Islet precursor cell (in vitro differentiated cells): ENCODE results near the gene NRAP.
A peak's percentile ranks its signal among the peaks of the same experiment; 100 is the strongest.

ENCODE experiments used
- DNase-seq: peaks from one replicate; pipeline ENCODE4 v3.0.0-alpha.2; 2018

Gene NRAP, protein sequence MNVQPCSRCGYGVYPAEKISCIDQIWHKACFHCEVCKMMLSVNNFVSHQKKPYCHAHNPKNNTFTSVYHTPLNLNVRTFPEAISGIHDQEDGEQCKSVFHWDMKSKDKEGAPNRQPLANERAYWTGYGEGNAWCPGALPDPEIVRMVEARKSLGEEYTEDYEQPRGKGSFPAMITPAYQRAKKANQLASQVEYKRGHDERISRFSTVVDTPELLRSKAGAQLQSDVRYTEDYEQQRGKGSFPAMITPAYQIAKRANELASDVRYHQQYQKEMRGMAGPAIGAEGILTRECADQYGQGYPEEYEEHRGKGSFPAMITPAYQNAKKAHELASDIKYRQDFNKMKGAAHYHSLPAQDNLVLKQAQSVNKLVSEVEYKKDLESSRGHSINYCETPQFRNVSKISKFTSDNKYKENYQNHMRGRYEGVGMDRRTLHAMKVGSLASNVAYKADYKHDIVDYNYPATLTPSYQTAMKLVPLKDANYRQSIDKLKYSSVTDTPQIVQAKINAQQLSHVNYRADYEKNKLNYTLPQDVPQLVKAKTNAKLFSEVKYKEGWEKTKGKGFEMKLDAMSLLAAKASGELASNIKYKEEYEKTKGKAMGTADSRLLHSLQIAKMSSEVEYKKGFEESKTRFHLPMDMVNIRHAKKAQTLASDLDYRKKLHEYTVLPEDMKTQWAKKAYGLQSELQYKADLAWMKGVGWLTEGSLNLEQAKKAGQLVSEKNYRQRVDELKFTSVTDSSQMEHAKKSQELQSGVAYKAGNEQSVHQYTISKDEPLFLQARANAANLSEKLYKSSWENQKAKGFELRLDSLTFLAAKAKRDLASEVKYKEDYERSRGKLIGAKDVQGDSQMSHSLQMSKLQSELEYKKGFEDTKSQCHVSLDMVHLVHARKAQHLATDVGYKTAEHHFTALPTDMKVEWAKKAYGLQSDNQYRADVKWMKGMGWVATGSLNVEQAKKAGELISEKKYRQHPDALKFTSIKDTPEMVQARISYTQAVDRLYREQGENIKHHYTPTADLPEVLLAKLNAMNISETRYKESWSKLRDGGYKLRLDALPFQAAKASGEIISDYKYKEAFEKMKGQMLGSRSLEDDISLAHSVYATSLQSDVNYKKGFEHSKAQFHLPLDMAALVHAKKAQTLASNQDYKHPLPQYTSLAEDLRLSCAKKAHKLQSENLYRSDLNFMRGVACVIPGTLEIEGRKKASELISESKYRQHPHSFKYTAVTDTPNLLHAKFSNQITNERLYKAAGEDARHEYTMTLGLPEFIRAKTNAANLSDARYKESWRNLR (N-terminal part only)

DNA sequence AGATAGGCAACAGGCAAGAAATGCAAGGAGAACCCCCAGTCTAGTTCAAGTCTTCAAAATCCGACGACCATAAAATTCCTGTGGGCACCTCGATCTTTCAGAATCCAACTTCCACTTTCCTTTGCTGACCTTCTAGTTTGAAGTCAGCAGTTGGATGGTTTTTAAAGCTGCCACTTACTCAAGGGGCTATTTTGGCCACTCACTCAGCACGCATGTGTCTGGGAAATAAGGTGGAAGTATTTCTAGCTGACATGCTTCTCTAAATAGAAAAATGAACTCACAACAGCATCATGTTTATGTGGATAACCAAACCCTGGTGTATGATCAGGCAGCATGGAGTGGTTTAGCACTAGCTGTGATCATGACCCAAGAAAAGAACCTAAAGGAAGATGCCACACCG lies at the start of gene NRAP:
TSS of gene NRAP (minus strand) at position 134 of the 400 bp plus-strand sequence. CDS start 159 bp downstream, outside the sequence.
- no peak for DNase-seq

DNA sequence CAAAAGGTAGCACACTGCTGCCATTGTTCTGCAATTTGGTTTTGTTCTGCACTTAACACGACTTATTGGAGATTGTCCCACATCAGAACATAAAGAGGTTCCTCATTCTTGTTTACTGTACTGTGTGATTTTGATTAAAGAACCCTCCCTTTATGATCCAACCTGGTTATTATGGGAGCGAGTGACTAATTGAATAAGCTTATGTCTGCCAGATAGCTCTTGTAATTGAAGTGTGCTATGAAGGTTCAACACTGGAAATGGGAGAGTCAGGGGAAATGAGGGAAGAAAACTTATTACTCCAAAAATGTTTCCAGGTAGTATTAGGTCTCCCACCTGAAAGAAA lies 49.8 kb upstream of the NRAP start:
- no peak for DNase-seq

DNA sequence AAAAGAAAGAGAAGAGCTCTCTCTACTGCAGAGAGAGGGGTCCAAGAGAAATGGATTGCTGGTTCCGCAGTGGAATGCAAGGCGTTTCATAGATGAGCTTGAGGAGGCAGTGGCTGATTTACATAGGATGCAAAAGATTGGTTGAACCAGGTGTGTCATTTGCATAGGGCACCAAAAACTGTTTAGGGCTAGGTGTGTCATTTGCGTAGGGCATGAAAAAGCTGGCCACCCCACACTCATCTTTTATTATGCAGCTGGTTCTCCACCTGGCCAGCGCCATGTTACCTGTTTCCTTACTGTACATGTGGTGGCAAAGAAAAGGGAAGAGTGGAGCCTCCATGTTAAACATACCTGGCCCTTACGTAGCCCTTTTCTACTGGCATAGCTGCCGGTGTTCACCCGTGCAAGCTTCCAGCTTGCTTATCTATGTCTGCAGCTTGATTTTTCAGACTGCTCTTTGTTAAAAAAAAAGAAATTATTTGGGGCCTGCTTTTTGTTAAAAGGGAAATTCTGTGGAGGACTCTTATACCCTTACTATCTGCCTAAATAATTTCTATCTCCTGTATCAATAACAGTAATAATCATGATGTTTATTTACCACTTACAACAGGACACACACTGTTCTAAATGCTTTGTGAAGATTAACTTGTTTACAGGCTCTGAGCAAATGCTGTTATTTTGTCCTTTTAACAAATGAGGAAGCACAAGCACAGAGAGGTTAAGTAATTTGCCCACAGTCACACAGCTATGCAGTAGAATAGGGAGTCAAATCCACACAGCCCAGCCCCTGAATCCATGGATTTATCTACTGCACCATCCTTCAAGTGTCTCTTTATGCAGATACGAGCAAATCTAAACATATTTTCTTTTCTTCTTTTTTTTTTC lies 49.2 kb upstream of the NRAP start:
- peak; percentile 56 for DNase-seq

DNA sequence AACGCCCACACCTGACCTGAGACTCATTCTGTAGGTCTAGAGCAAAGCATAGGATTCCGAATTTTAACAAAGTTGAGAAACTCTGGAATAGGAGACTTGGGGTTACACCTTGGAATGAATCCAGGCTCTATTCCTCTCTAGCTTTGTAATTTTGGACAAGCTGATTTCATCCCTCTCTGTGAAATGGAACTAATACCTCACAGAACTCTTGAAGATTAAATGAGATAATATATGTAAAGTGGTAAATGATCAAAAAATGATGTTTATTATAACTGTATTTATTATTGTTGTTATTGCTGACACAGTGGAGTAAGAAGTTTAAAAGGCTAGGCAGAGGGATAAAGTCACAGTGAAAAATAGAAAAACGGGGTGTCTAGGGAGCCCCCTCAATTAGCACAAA lies 48.2 kb upstream of the NRAP start:
- no peak for DNase-seq

DNA sequence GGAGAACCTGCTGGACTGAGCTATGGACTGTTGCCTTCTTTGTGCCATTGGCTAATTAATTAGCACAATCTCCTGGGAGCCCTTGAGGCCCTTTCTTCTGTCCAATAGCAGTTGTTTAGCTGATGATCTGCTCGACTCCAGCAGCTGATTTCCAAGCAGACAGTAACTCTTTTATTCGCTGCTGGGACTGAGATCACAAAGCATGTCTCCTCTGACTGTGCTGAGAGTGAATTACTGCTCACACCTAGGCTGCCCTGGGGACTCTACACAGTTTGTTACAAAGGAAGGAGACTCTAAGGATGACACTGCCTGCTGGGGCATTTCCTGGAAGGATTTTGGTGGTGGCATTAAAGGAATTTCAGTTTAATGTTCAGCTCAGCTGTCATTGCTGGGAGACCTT lies 47.3 kb upstream of the NRAP start:
- DNase-seq, result peak; percentile 75

DNA sequence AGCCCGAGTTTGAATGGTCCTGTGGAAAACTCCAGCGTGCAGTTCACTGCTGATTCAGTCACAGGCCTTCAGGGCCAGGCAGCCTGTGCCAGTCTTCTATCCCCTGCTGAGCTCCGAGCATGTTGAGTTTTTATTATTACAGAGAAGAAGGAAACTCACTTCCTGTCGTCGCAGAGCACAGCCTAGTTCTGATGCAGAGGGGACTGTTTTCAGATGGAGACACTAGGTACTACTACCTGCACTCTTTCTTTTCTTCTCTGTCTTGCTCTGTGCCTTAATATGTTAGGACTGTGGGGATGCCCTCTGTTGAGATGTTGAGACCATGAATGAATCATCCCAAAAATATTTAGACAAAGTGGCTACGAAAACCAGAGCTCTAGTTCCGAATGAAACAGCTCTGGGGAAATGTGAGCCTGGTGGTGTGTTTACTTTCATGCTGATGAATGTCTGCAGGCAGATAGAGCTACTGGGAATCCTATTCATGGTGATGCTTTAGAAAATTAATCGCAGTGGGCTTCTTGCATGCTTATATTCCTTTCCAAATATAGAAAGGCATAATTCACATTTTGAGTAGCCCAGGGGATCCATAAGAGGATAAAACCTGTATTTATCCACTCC lies 45.5 kb upstream of the NRAP start:
- peak; percentile 85 for DNase-seq

DNA sequence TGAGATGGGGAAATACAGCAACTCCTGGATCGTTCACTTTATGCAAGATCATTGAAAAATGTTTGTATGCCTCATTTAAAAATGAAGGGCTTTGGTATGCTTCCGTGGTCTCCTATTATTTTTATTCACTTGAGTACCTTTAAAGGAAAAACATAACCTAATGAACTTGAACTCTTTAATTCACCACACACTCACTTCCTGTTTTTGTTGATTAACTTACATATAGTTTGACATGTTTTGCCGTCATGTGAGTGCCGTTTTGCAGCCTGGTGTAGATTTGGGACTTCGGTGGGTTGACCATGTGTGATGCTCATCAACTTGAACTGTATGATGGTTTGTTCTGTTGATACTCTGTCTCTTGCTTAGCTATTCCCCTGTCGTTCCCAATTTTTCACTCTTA lies 44.8 kb upstream of the NRAP start:
- no peak for DNase-seq

DNA sequence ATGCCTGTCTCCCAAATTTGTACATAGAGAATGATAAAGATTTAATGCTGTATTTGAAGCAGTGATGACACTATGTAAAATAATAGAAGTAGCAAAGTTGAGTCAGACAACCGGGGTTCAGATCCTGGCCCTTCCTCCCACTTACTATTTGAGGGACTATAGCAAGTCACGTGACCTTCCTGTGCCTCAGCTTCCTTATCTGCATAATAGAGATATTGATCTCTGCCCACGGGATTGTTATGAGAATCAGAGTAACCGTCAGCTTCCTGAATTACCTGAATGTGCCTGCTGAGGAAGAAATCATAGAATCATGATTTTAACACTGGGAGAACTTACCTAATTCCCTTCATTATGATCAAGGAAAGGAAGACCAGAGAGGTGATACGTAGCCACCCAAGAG lies 42.8 kb upstream of the NRAP start:
- DNase-seq, result no peak

DNA sequence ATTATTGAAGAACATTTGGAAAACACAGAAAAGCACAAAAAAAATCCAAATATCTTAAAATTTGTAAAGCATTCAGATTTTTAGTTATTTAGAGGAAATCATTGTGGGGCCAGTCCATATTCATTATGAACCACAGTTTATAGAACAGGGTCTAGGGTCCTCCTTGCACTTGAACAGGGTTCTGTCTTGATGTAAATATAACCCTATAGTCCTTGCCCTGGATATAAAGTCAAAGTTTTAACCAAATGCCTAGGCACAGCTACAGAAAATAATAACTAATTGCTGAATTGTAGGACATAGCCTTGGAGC lies 41.5 kb upstream of the NRAP start:
- DNase-seq, result no peak

DNA sequence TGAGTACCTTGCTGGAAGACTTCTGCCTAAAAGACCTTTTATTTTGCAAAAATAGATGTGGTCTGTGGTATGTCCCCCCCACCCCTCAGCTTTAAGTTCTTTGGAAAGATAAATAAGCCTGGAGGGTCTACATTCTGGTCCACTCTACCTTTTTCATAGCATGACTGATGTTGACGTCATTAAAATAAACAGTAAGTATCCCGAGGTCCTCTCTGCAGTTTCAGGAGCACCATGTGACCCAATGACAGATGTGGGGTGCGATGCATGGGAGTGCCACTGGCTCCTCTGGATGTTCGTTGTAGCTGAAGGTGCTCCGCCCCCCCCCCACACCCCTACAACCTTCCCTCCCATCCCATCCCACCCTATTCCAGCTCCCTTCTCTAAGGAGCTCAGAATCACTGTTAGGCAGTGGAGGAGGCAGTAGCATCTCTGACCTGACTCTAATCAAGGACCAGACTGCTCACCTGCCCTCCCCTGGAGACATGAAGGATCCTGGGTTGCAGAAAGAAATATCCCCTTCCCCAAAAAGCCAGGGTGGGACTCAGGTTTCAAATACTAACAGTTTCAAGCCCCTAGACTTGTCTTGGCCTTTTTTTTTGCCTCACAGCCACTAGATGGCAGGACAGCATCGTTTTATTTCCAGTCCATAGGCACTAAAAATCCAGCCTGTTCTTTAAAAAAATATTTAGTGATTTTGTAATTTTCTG lies 40.9 kb upstream of the NRAP start:
- DNase-seq, result no peak

DNA sequence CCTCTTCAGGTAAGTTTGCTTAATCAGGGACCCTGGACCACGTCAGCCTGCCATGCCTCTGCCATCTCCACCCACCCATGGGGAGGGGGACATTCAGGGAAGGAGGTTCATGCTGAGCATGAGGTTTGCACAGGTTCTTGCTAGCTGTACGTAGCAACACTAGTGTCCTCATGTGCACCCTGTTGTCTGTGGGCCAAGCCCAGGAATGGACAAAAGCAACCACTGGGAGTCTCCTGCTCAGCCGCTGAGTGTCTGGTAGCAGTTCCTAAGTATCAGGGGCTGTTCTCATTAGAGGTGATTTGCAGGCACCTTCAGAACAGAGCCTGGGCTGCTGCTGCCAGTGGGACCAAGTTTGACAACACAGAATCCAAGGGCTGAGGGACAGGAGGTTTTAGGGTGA lies 33.8 kb upstream of the NRAP start:
- no peak for DNase-seq

DNA sequence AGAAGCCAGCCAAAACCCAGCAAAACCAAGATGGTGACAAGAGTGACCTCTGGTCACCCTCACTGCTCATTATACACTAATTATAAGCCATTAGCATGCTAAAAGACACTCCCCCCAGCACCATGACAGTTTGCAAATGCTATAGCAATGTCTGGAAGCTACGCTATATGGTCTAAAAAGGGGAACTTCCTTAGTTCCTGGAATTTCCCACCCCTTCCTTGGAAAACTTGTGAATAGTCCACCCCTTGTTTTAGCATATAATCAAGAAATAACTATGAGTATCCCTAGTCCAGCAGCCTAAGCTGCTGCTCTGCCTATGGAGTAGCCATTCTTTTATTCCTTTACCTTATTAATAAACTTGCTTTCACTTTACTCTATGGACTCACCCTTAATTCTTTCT lies 31.9 kb upstream of the NRAP start:
- no peak for DNase-seq

DNA sequence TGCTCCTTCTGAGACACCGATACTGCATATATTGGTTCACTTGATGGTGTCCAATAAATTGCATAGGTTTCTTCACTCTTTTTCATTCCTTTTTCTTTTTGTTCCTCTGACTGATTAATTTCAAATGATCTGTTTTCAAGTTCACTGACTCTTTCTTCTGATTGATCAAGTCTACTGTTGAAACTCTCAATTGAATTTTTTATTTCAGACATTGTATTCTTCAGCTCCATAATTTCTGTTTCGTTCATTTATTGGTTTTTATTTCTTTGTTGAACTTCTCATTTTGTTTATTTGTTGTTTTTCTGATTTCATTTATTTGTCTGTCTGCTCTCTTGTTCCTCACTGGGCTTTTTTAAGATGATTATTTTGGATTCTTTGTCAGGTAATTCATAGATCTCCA lies 29.5 kb upstream of the NRAP start:
- DNase-seq, result no peak

DNA sequence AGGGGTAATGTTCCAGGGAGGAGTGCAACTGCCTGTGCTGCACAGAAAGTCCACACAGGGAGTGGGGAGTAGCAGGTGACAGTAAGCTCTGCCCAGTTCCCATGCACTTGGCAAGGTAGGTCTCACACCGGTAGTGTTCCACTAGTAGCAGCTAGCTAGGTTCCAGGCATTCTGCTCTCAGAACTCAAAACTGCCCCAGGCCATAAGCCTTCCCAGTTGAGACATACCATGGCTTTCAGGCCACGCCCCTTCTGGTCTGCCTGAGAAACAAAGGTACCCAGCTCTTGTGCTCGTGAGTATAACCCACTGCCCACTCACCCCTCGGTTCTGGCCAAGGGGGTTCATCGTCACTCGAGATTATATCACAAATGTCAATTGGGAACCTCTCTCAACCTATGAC lies 28.4 kb upstream of the NRAP start:
- DNase-seq, result peak; percentile 72

DNA sequence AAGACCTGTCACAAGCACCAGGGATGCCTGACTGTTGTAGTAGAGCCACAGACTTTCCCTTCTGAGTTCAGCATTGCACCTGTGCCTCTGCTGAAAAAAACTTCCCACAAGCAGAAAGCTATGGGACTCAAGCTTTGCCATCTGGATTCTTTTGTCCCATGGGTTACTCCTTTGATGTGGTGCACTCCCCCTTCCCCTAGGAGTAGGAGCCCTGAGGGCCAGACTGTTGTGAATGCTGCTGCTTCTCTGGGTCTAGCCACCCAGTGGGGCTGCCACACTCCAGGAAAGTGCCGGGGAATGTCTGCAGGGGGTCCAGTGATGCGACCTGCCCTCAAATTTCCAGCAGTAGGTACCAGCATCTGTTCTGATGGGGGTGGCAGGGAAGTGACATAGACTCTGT lies 27.5 kb upstream of the NRAP start:
- peak; percentile 59 for DNase-seq

DNA sequence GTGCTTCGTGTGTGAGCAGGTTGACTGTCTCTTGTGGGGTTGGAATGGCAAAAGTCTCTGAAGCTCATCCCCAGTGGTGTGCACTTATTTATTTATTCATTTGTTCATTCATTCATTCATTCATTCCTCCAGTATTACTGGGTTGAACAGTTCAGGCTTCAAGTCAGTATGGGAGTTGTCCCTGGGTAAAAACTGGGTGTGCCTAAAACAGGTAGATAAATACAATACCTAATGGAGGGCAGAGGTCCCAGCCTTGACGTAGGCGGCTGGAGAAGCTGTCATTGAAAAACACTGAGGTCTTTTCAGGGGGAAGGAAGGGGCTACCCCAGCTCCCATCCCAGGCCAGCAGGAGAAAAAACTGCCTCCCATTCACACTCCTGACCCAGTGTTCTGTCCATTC lies 26.9 kb upstream of the NRAP start:
- DNase-seq, result no peak

DNA sequence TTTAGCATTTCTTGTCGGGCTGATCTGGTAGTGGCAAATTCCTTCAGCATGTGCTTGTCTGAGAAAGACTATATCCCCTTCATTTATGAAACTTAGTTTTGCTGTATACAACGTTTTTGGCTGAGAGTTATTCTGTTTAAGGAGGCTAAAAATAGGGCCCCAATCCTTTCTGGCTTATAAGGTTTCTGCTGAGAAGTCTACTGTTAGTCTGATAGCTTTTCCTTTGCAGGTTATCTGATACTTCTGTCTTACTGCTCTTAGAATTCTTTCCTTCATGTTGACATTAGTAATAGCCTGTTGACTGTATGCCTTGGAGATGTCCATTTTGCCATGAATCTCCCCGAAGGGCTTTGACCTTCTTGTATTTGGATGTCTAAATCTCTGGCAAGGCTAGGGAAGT lies 25.7 kb upstream of the NRAP start:
- no peak for DNase-seq

DNA sequence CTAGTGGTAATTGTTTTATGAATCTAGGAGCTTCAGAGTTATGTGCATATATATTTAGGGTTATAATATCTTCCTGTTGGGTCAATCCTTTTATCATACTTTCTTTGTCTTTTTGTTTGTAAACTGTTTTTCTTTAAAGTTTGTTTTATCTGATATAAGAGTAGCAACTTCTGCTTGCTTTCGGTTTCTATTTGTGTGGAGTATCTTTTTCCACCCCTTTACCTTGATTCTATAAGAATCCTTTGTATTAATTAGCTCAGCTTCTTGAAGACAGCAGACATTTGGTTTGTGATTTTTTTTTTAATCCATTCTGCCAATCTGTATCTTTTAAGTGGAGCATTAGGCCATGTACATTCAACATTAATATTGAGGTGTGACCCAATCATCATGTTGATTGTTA lies 25.2 kb upstream of the NRAP start:
- DNase-seq, result no peak

DNA sequence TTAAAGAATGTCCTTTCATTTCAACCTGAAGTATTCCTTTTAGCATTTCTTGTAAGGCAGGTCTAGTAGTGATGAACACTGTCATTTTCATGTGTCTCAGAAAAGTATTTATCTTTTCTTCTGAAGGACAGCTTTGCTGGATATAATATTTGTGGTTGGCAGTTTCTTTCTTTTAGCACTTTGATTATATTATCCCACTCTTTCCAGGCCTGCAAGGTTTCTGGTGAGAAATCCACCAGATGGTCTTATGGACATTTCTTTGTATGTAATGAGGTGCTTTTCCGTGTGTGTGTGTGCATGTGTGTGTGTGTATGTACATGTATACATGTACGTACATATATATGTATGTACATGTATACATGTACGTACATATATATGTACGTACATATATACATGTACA lies 23.2 kb upstream of the NRAP start:
- DNase-seq, result no peak

DNA sequence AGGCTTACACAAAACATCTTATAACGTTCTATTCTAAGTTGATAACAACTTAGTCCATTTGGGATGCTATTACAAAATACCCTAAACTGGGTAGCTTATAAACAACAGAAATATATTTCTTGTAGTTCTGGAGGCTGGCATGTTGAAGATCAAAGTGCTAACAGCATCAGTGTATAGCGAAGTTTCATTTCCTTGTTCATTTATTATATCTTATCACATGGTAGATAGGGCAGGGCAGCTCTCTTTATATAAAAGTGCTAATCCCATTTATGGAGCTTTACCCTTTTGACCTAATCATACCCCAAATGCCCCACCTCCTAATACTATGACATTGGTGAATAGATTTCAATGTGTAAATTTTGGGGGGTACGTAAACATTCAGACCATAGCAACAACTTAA lies 22.2 kb upstream of the NRAP start:
- no peak for DNase-seq

DNA sequence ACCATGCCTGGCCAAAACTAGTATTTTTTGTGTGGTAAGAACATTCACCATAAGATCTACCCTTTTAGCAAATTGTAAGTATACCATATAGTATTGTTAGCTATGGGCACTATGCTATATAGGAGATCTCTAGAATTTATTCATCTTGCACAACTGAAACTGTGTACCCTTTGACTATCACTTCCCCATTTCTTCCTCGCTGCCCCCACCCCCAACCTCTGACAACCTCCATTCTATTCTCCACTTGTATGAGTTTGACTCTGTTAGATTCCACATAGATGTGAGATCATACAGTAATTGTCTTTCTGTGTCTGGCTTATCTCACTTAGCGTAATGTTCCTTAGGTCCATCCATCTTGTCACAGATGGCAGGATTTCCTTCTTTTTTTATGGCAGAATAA lies 19.5 kb upstream of the NRAP start:
- DNase-seq, result no peak
